Measurements from ENCODE around the gene DAD1.
"Not testable (repeated sequence)": the region's sequence is repeated elsewhere in the genome, so short reads cannot be mapped to it uniquely, and the experiment has no call there.

The DAD1 gene

DNA sequence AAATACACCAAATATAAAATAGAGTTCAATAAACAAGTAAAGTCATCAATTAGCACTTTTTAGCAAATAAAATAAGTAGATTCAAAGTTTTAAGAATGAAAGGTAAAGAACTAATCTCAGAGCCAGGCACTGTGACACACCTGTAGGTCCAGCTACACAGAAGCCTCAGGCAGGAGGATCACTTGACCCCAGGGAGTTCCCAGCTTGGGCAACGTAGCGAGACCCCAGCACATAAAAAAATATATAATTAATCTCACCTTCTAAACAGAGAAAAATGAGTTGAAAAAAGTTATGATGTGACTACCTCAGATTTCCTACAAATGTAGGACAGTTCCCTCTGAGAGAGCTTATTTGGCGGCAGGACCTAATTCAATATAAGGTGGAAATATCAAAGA is 19.3 kb downstream of the DAD1 start:
- in situ Hi-C loops (cut with HindIII; ENCODE audit: low sequenced_read_pairs), result no loop called here

DNA sequence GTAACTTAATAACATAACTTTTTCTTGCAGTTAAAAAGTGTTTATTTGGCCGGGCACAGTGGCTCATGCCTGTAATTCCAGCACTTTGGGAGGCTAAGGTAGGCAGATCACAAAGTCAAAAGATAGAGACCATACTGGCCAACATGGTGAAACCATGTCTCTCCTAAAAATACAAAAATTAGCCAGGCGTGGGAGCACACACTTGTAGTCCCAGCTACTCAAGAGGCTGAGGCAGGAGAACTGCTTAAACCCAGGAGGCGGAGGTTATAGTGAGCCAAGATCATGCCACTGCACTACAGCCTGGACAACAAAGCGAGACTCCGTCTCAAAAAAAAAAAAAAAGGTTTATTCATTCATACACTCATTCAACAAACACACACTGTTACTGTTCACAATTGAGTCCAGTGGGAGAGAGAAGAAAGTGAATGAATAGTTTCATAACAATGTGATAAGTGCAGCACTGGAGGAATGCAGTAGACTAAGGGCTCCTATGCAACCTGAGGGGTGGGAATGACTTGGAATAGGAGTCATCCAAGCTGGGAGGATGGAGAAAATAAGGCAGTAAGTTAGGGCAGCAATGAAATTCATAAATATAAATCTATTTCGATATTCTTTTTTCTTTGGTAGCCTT is 19.8 kb downstream of the DAD1 start:
- in situ Hi-C loops (cut with HindIII; ENCODE audit: low sequenced_read_pairs), result no loop called here

DNA sequence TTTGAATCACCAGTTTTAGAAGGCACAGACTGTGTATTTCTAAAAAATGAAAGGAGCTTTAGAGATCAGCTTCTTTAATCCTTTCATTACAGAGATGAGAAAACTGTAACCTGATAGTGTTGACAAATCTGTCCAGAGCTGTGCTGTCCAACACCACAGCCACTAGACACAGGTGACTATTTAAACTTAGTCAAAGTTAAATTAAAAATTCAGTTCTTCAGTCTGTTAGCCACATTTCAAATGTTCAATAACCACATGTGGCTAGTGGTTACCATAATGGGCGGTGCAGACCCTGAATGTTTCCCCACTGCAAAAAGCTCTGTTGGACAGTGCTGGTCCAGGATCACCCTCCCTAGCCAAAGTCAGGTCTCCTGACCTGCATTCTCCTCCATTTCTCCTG is 21.6 kb downstream of the DAD1 start:
- in situ Hi-C loops (cut with HindIII; ENCODE audit: low sequenced_read_pairs), result no loop called here

- in situ Hi-C loops (cut with HindIII; ENCODE audit: low sequenced_read_pairs), result no loop called here
Measured at GRCh38 chr14:22566845-22567244, 22.2 kb downstream of the DAD1 start.

- in situ Hi-C loops (cut with HindIII; ENCODE audit: low sequenced_read_pairs), result not testable (repeated sequence)
Measured at GRCh38 chr14:22566266-22566665, 22.8 kb downstream of the DAD1 start.

DNA sequence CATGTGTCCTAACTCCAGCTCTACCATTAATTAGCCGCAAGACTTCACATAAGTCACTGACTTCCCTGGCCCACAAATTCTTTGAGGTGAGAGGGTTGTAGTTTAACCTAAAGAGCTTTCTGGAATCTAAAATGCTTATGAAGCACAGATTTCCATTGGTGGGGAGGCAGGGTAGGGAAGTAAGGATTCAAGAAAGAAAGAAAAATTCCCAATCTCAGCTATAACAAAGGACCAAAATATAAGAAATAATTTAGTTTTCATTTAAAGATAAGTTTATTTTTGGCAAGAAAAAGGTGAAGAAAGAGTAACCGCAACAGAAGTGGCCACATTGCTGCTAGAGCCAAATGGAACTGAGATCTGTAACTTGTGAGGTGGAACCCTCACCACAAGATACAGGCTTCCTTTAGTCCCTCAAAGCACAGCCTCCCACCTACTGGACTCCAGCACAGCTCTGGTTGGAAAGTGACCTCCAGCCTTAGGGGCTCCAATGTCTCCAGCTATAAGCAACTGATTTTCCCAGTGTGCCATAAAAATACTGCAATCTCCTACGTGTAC is 23.6 kb downstream of the DAD1 start:
- in situ Hi-C loops (cut with HindIII; ENCODE audit: low sequenced_read_pairs), result no loop called here

DNA sequence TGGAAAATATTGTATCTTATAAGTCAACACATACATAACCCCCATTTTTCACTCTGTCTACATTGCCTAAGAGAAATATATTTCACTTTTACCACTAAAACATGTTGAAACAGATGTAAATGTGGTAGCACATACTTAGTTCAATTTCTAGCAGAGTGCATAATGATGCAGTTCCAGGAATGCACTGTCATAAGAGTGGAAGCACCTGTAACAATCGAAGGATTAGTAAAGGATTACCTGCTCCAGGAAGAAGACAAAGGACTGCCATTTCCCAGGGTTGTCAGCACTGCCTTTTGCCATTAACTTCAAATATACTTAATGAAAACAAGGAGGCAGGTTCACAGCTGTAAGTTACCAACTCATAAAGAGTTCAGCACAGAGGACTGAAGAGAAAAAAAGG is 24.6 kb downstream of the DAD1 start:
- in situ Hi-C loops (cut with HindIII; ENCODE audit: low sequenced_read_pairs), result loop anchor here (5.0 kb wide), 1 partner anchor 88 kb away; no protein-coding TSS in a partner anchor

GRCh38 chr14:22563987-22564386 is 25.0 kb downstream of the DAD1 start:
- in situ Hi-C loops (cut with HindIII; ENCODE audit: low sequenced_read_pairs), result loop anchor here (5.0 kb wide), 1 partner anchor 88 kb away; no protein-coding TSS in a partner anchor

- in situ Hi-C loops (cut with HindIII; ENCODE audit: low sequenced_read_pairs), result loop anchor here (5.0 kb wide), 1 partner anchor 90 kb away; no protein-coding TSS in a partner anchor
Measured at GRCh38 chr14:22561661-22562579, 27.1 kb downstream of the DAD1 start.

- in situ Hi-C loops (cut with HindIII; ENCODE audit: low sequenced_read_pairs), result loop anchor here (5.0 kb wide), 1 partner anchor 91 kb away; no protein-coding TSS in a partner anchor
Measured at GRCh38 chr14:22561366-22561660, 27.7 kb downstream of the DAD1 start.

DNA sequence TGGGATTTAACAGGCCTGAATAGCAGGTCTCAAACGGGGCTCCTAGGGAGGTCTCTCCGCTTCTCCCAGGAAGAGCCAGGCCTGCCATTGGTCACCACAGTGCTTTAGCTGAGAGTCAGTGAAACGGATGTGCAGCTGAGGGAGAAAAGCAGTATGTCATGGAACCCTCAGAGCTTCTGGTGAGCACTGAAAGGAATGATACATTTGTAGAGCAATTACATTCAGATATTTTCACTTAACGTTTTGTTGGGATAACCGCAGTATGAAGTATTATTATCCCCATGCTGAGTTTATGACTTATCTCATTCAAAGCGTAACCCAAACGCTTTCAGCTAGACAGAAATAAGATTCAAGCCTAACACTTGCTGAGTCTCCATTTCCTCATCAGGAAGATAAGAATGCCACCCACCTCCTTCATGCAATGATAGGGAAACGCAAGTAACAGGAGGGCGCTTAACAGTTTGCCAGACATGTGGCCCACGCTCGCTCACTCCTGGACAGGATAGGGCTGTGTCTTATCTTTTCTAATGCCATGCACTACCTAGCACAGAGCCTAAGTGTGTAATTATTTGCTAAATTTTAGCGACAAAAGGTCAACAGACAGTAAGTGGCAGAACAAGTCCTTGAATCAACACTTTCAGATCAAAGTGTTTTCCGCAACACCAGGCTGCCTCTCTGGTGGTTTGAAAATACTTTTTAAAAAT is 28.2 kb downstream of the DAD1 start:
- in situ Hi-C loops (cut with HindIII; ENCODE audit: low sequenced_read_pairs), result loop anchor here (5.0 kb wide), 1 partner anchor 91 kb away; no protein-coding TSS in a partner anchor

DNA sequence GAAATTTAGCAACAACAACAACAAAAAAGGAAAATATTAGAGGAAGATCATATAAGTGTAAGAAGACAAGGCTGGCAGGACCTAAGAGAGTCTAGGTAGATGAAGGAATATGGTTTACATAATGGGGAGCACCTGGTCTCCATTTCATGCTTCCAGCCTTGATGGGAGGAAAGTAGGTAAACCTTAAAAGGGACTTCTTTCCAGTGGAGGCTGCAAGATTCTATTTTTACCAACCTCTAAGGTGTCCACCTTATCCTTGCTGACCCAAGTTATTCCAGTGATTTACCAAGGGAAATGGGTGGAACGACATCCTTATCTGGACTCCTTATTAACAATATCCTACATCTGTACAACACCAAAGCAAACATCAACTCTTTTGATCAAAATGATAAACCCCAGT is 30.0 kb downstream of the DAD1 start:
- in situ Hi-C loops (cut with HindIII; ENCODE audit: low sequenced_read_pairs), result no loop called here

GRCh38 chr14:22558221-22558913 is 30.7 kb downstream of the DAD1 start:
- in situ Hi-C loops (cut with HindIII; ENCODE audit: low sequenced_read_pairs), result no loop called here

DNA sequence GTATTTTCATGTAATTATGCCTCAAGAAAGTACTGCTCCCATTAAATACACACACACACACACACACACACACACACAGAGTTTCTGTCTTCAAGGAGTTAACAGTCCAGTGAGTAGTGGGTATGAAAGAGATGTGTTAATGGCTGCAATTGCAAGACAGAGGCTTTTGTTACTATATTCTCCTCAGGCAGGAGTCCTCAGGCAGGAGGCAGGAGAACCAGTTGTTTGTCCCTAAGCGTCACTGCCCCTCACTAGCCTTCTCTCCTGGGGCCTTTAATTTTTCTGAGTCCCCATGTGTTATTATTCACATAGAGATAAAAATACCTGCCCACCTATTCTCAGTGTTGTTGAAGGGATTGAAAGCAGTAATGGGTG is 31.2 kb downstream of the DAD1 start:
- in situ Hi-C loops (cut with HindIII; ENCODE audit: low sequenced_read_pairs), result no loop called here

GRCh38 chr14:22556990-22557623 is 31.9 kb downstream of the DAD1 start:
- in situ Hi-C loops (cut with HindIII; ENCODE audit: low sequenced_read_pairs), result no loop called here

DNA sequence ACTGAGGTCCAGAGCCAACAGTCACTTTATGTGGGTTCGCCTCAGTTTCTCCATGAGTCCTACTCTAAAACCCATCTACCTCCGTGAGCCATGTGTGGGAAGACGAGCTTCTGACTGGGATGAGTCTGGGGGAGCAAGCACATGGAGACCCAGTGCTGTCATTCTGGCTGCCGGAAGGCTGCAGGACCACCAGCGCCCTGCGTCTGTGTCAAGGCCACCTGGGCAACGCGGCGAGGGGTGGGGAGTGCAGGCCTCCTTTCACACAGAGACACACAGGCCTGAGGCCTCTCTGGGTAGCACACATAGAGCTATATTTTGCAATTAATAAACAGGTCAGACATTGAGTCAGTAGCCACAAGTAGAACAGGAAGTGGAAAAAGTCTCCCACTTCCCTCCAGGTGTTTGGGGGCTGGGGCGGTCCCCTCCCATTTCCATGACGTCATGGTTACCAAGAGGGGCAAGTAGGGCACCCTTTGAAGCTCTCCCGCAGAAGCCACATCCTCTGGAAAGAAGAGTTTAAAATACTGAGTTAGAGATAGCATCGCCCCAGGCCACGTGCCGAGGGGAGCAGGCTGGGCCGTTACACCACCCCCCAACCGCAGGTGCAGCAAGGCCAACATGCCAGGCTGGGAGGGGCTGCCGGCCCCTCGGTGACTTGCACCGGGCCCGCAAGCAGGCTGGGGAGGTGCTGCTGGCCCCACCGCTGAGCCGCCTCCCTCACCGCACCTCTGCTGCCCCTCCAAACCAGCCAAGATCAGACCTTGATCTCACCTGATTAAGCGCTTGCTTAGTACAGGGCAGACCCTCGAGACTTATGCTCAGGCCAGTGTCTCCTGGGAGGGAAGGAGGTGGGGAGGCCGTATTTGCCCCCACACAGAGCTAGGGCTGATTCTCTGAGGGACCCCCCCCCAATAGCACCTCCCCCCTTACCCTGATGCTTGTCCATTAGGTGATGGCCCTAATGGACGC is 32.7 kb downstream of the DAD1 start:
- in situ Hi-C loops (cut with HindIII; ENCODE audit: low sequenced_read_pairs), result no loop called here

GRCh38 chr14:22555384-22556011 is 33.5 kb downstream of the DAD1 start:
- in situ Hi-C loops (cut with HindIII; ENCODE audit: low sequenced_read_pairs), result no loop called here

- in situ Hi-C loops (cut with HindIII; ENCODE audit: low sequenced_read_pairs), result no loop called here
Measured at GRCh38 chr14:22554498-22555383, 34.3 kb downstream of the DAD1 start.

Measured in DLD1 (cell line).